HCT116 (cell line): ENCODE measurements around the gene TRAF3. TPM values are rescaled to one million over a fixed set of nuclear protein-coding genes. Genes with fewer than 3 reads are reported as not detected.

ENCODE experiments used
- ATAC-seq: fragments of 200-7000 bp; cut with Tn5 transposase; 2 replicates; pipeline ENCODE4 v1.9.1; 2020; ENCODE audit warnings: mild to moderate bottlenecking, moderate library complexity
- BruUV-seq: library from RNA; stranded (reverse); fragments of 400-500 nt; replicated peaks from 2 replicates; lab custom pipeline; 2021; lab: Mats Ljungman, UMichigan
- CTCF ChIA-PET: fragments of 300-600 bp; sonication (Branson Sonifier 250); formaldehyde crosslinking; loops from one replicate; lab custom pipeline; 2021; ENCODE audit warnings: antibody characterized with exemption; lab: Charles Lee
- POLR2A ChIA-PET: fragments of 300-600, 350-600 bp; sonication (Branson Sonifier 250); formaldehyde crosslinking; loops from one replicate; lab custom pipeline; 2021; ENCODE audit warnings: antibody characterized with exemption; lab: Charles Lee
- RAD21 ChIA-PET, 2 experiments: fragments of 300-600 bp; sonication (Branson Sonifier 250); formaldehyde crosslinking; loops; one replicate each; lab custom pipeline; 2023; ENCODE audit warnings: low total read pairs in 2 of 2; ENCODE audit not compliant: uncharacterized antibody in 2 of 2, unreplicated experiment in 2 of 2, low non-redundant PET in 1 of 2; lab: Charles Lee
- DNase-seq: peaks from one replicate; pipeline ENCODE4 v3.0.0-alpha.2; 2010; ENCODE audit warnings: low read depth, low spot score
- H2AFZ ChIP-seq: fragments of 200-600 bp; shearing (Covaris generic), sonication (generic); 2 replicates; pipeline ENCODE4 v1.6.1; 2017; ENCODE audit warnings: low read depth, mixed run types, mixed read lengths, antibody characterized with exemption, low read length; ENCODE audit not compliant: poor library complexity, severe bottlenecking
- H3K27ac ChIP-seq: 2 replicates; pipeline ENCODE4 v1.5.1; 2012; ENCODE audit warnings: low read depth, low read length
- H3K27me3 ChIP-seq: fragments of 200-600 bp; sonication (generic); 2 replicates; pipeline ENCODE4 v1.6.1; 2016; ENCODE audit warnings: mixed run types, low read length, mixed read lengths; ENCODE audit not compliant: insufficient read depth
- H3K36me3 ChIP-seq, 2 experiments: fragments of 200-500 bp in 1 of 2; fragments of 200-600 bp in 1 of 2; sonication (Bioruptor generic) in 1 of 2; sonication (generic) in 1 of 2; 2 replicates each; pipeline versions ENCODE4 v1.5.1 to v1.6.1; 2014 to 2016; ENCODE audit warnings: low read length in 2 of 2, inconsistent platforms in 1 of 2, mixed read lengths in 1 of 2, mixed run types in 1 of 2; ENCODE audit not compliant: insufficient read depth in 2 of 2, control insufficient read depth in 1 of 2
- H3K4me1 ChIP-seq, 2 experiments: fragments of 200-600 bp in 1 of 2; sonication (generic) in 1 of 2; 2 replicates each; pipeline versions ENCODE4 v1.5.1 to v1.6.1; 2012 to 2017; ENCODE audit warnings: low read length in 2 of 2, inconsistent platforms in 1 of 2, mild to moderate bottlenecking in 1 of 2, mixed read lengths in 1 of 2, mixed run types in 1 of 2, moderate library complexity in 1 of 2; ENCODE audit not compliant: insufficient read depth in 2 of 2, control insufficient read depth in 1 of 2
- H3K4me2 ChIP-seq: fragments of 200-600 bp; sonication (generic); 2 replicates; pipeline ENCODE4 v1.6.1; 2017; ENCODE audit warnings: mixed run types, low read length, mixed read lengths
- H3K4me3 ChIP-seq, 2 experiments: fragments of 200-600 bp in 1 of 2; sonication (generic) in 1 of 2; replicated peaks in 1 of 2; 2 replicates each; pipeline ENCODE4 v1.5.1; 2011 to 2016; ENCODE audit warnings: low read length in 2 of 2, control low read depth in 1 of 2, low read depth in 1 of 2, mild to moderate bottlenecking in 1 of 2, mixed read lengths in 1 of 2, mixed run types in 1 of 2
- H3K79me2 ChIP-seq: fragments of 200-600 bp; sonication (generic); 2 replicates; pipeline ENCODE4 v1.6.1; 2017; ENCODE audit warnings: mild to moderate bottlenecking, mixed run types, low read length, moderate library complexity, mixed read lengths; ENCODE audit not compliant: insufficient read depth
- H3K9ac ChIP-seq: fragments of 200-600 bp; sonication (generic); 2 replicates; pipeline ENCODE4 v1.6.1; 2016; ENCODE audit warnings: low read length, mixed read lengths
- H3K9me2 ChIP-seq: fragments of 200-600 bp; sonication (generic), shearing (Covaris generic); 2 replicates; pipeline ENCODE4 v1.6.1; 2017; ENCODE audit warnings: mixed run types, mild to moderate bottlenecking, moderate library complexity; ENCODE audit not compliant: insufficient read depth
- H3K9me3 ChIP-seq, 2 experiments: fragments of 200-500 bp in 1 of 2; fragments of 200-600 bp in 1 of 2; sonication (Bioruptor generic) in 1 of 2; sonication (generic) in 1 of 2; 2 replicates each; pipeline ENCODE4 v1.6.1; 2014 to 2017; ENCODE audit warnings: low read length in 2 of 2, mixed read lengths in 2 of 2, inconsistent platforms in 1 of 2, low read depth in 1 of 2, mild to moderate bottlenecking in 1 of 2, mixed run types in 1 of 2, moderate library complexity in 1 of 2; ENCODE audit not compliant: control insufficient read depth in 1 of 2, insufficient read depth in 1 of 2
- H4K20me1 ChIP-seq: fragments of 200-600 bp; sonication (generic), shearing (Covaris generic); 2 replicates; pipeline ENCODE4 v1.6.1; 2017; ENCODE audit warnings: mixed run types, mild to moderate bottlenecking, moderate library complexity; ENCODE audit not compliant: insufficient read depth
- intact Hi-C: fragments of 100-400 bp; cut with micrococcal nuclease; formaldehyde crosslinking; loops from 2 replicates; pipeline ENCODE4 v1.10.0; 2022
- total RNA-seq: library from RNA; stranded (reverse); gene quantifications from one replicate; pipeline ENCODE4 v1.2.1, GENCODE V29; 2021; ENCODE audit not compliant: unreplicated experiment
- TF ChIP-seq, protein P1 (sequence below), 3 experiments: fragments of 200-600 bp in 1 of 3; sonication (generic) in 1 of 3; IDR thresholded peaks in 2 of 3; conservative IDR thresholded peaks in 1 of 3; 2 replicates each; pipeline ENCODE4 v1.5.1; 2012 to 2017; ENCODE audit warnings: low read depth in 2 of 3, low read length in 2 of 3, antibody characterized with exemption in 1 of 3, borderline replicate concordance in 1 of 3, control low read depth in 1 of 3, mild to moderate bottlenecking in 1 of 3, mixed read lengths in 1 of 3, mixed run types in 1 of 3, moderate library complexity in 1 of 3; ENCODE audit not compliant: insufficient read depth in 1 of 3

TRAF3 gene
- total RNA-seq, 1 experiment from 2014 or later = 32.1 TPM

DNA sequence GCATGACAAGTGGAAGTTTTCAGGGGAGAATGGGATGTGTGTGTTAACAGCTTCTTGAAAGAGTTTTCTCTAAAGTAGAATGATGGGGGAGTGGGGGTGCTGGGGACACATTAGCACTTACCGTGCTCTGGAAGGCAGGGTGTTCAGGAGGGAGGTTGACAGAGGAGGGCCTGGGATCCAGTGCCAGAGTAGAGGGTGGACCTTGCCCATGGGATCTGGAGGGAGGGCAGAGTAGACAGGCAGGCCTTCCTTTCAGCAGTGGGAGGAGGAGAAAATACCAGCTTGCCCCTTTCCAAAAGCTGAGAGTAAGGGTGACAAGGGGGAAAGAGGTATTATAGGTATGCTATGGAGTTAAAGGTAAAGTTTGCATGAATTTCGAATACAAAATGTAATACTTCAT lies 40.1 kb downstream of the TRAF3 start:
- CTCF ChIA-PET = interaction anchor here (1.8 kb wide), 1 partner anchor 11 kb away, joined by 5 read pairs; no protein-coding TSS in a partner anchor
- ATAC-seq = no peak

More for the DNA sequence above, 40.1 kb downstream of the TRAF3 start:
- peaks cover 89% of the 10 kb centered on the region for H3K79me2 ChIP-seq
- no peak overlapping the region for H3K27ac ChIP-seq
- intact Hi-C loops = no loop called here
- TF ChIP-seq, protein P1, sequence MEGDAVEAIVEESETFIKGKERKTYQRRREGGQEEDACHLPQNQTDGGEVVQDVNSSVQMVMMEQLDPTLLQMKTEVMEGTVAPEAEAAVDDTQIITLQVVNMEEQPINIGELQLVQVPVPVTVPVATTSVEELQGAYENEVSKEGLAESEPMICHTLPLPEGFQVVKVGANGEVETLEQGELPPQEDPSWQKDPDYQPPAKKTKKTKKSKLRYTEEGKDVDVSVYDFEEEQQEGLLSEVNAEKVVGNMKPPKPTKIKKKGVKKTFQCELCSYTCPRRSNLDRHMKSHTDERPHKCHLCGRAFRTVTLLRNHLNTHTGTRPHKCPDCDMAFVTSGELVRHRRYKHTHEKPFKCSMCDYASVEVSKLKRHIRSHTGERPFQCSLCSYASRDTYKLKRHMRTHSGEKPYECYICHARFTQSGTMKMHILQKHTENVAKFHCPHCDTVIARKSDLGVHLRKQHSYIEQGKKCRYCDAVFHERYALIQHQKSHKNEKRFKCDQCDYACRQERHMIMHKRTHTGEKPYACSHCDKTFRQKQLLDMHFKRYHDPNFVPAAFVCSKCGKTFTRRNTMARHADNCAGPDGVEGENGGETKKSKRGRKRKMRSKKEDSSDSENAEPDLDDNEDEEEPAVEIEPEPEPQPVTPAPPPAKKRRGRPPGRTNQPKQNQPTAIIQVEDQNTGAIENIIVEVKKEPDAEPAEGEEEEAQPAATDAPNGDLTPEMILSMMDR (IDR thresholded peaks at IDR 0.05 in 2 of 3, conservative IDR thresholded peaks at IDR 0.05 in 1 of 3; ENCODE audit: borderline replicate concordance in 1 of 3, insufficient read depth in 1 of 3, low read depth in 2 of 3, low read length in 2 of 3) = no peak
- TF ChIP-seq, all 23 proteins: peak for 0
- POLR2A ChIA-PET = no interaction called here
- Histone ChIP-seq H3K9ac (no peak overlapping the region), H2AFZ (no peak overlapping the region), H3K4me3 (no peak overlapping the region), H3K4me1 (peaks cover 0 to 10% of the 10 kb centered on the region in 2 experiments; a peak in 1 of 4 replicates), H3K4me2 (no peak overlapping the region), H3K9me2 (no peaks in the 10 kb centered on the region), H3K27me3 (no peaks in the 10 kb centered on the region), H4K20me1 (0 out of 2 replicates have a peak, but pooled peaks cover 10% of the 10 kb centered on the region), H3K36me3 (no peaks in the 10 kb centered on the region), H3K9me3 (no peaks in the 10 kb centered on the region)
- RAD21 ChIA-PET = no interaction called here
- no TSS peak for BruUV-seq
- DNase-seq = no peak
